Loucy (cell line): Measurements from ENCODE around the gene CLDN15.
"Not testable (repeated sequence)": the region's sequence is repeated elsewhere in the genome, so short reads cannot be mapped to it uniquely, and the experiment has no call there.

ENCODE experiments used
- H2AFZ ChIP-seq: fragments of 200-600 bp; sonication (generic); 2 replicates; pipeline ENCODE4 v1.6.0; 2016; ENCODE audit warnings: antibody characterized with exemption, mild to moderate bottlenecking, low read length, moderate library complexity
- H3F3A ChIP-seq: fragments of 200-600 bp; 2 replicates; pipeline ENCODE4 v1.6.0; 2016; ENCODE audit warnings: antibody characterized with exemption, low read depth, mild to moderate bottlenecking
- H3K27me3 ChIP-seq: fragments of 200-600 bp; sonication (generic); 2 replicates; pipeline ENCODE4 v1.6.1; 2014; ENCODE audit warnings: low read length, mild to moderate bottlenecking; ENCODE audit not compliant: insufficient read depth, poor library complexity, severe bottlenecking
- H3K36me3 ChIP-seq: fragments of 200-600 bp; sonication (generic); 2 replicates; pipeline ENCODE4 v1.6.1; 2016; ENCODE audit warnings: low read length; ENCODE audit not compliant: insufficient read depth
- H3K4me1 ChIP-seq: fragments of 200-600 bp; sonication (generic); 2 replicates; pipeline ENCODE4 v1.5.1; 2014; ENCODE audit warnings: low read length, mild to moderate bottlenecking; ENCODE audit not compliant: insufficient read depth, poor library complexity, severe bottlenecking
- H3K4me2 ChIP-seq: fragments of 200-600 bp; sonication (generic); 2 replicates; pipeline ENCODE4 v1.6.0; 2014; ENCODE audit warnings: antibody characterized with exemption, low read length, low read depth, mild to moderate bottlenecking; ENCODE audit not compliant: poor library complexity, severe bottlenecking
- H3K4me3 ChIP-seq: fragments of 200-600 bp; sonication (generic); 2 replicates; pipeline ENCODE4 v1.5.1; 2014; ENCODE audit warnings: low read length, mild to moderate bottlenecking, mixed read lengths; ENCODE audit not compliant: poor library complexity, severe bottlenecking
- H3K79me2 ChIP-seq: fragments of 200-600 bp; sonication (generic); 2 replicates; pipeline ENCODE4 v1.6.1; 2014; ENCODE audit warnings: low read length; ENCODE audit not compliant: insufficient read depth
- H3K9ac ChIP-seq: fragments of 200-600 bp; sonication (generic); 2 replicates; pipeline ENCODE4 v1.6.0; 2014; ENCODE audit warnings: mild to moderate bottlenecking, low read depth, low read length, moderate library complexity; ENCODE audit not compliant: poor library complexity, severe bottlenecking
- H3K9me2 ChIP-seq: fragments of 200-600 bp; sonication (generic); replicated peaks from 2 replicates; pipeline ENCODE4 v1.6.1; 2016; ENCODE audit warnings: low read depth, low read length, mixed read lengths
- H3K9me3 ChIP-seq: fragments of 200-600 bp; sonication (generic); 2 replicates; pipeline ENCODE4 v1.6.1; 2014; ENCODE audit warnings: mild to moderate bottlenecking, antibody characterized with exemption, low read length, low read depth; ENCODE audit not compliant: insufficient read depth
- H4K20me1 ChIP-seq: fragments of 200-600 bp; sonication (generic); 2 replicates; pipeline ENCODE4 v1.6.0; 2014; ENCODE audit warnings: antibody characterized with exemption, low read length, mild to moderate bottlenecking; ENCODE audit not compliant: insufficient read depth, poor library complexity, severe bottlenecking
- EZH2phosphoT487 ChIP-seq: fragments of 200-600 bp; IDR thresholded peaks from 2 replicates; pipeline ENCODE4 v1.6.1; 2018; ENCODE audit warnings: antibody characterized with exemption, mild to moderate bottlenecking, moderate library complexity, borderline replicate concordance
- TF ChIP-seq, protein P1 (sequence below): fragments of 200-600 bp; sonication (generic); conservative IDR thresholded peaks from 2 replicates; pipeline ENCODE4 v1.5.1; 2014; ENCODE audit warnings: mild to moderate bottlenecking, antibody characterized with exemption, low read length

CLDN15 gene

DNA sequence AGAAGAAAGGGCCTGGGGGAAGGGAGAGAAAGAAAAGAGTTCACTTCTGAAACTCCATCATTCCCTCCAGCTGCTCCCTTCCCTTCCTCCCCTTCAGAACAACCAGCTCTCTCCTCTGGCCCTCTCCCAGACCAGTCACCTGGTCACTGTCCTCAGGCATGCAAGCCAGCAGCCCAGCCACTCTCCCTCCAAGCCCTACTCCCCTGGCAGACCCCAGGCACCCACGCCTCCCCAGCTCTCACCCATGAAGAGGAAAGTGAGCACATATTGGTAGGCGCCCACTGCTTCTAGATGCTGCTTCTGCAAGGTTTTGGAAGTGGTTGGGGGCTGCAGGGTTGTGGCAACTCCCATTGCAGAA lies 37.1 kb downstream of the CLDN15 start:
- H3K27me3 ChIP-seq: no peaks in the 10 kb centered on the region
- H3F3A ChIP-seq: no peaks in the 10 kb centered on the region
- H3K9ac ChIP-seq: no peak overlapping the region
- H3K9me2 ChIP-seq: no peaks in the 10 kb centered on the region
- no peak overlapping the region for H3K4me3 ChIP-seq
- no peak for TF ChIP-seq EZH2phosphoT487
- TF ChIP-seq, protein P1, sequence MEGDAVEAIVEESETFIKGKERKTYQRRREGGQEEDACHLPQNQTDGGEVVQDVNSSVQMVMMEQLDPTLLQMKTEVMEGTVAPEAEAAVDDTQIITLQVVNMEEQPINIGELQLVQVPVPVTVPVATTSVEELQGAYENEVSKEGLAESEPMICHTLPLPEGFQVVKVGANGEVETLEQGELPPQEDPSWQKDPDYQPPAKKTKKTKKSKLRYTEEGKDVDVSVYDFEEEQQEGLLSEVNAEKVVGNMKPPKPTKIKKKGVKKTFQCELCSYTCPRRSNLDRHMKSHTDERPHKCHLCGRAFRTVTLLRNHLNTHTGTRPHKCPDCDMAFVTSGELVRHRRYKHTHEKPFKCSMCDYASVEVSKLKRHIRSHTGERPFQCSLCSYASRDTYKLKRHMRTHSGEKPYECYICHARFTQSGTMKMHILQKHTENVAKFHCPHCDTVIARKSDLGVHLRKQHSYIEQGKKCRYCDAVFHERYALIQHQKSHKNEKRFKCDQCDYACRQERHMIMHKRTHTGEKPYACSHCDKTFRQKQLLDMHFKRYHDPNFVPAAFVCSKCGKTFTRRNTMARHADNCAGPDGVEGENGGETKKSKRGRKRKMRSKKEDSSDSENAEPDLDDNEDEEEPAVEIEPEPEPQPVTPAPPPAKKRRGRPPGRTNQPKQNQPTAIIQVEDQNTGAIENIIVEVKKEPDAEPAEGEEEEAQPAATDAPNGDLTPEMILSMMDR: no peak
- H4K20me1 ChIP-seq: no peaks in the 10 kb centered on the region
- H2AFZ ChIP-seq: no peak overlapping the region
- no peaks in the 10 kb centered on the region for H3K36me3 ChIP-seq
- H3K4me2 ChIP-seq: no peak overlapping the region
- H3K79me2 ChIP-seq: no peaks in the 10 kb centered on the region
- no peaks in the 10 kb centered on the region for H3K9me3 ChIP-seq
- no peaks in the 10 kb centered on the region for H3K4me1 ChIP-seq

DNA sequence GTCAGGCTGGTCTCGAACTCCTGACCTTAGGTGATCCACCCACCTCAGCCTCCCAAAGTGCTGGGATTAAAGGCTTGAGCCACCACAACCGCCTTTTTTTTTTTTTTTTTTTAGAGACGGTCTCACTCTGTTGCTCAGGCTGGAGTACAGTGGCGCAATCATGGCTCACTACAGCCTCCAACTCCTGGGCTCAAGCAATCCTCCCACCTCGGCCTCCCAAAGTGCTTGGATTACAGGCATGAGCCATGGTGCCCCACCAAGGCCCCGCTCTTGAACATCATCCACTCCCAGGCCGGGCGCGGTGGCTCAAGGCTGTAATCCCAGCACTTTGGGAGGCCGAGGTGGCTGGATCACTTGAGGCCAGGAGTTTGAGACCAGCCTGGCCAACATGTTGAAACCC lies 38.1 kb downstream of the CLDN15 start:
- H4K20me1 ChIP-seq, H3K79me2 ChIP-seq, H3K9ac ChIP-seq, H3K9me3 ChIP-seq, H3K36me3 ChIP-seq, H3K4me2 ChIP-seq, H3K27me3 ChIP-seq, H3K9me2 ChIP-seq, H3K4me3 ChIP-seq, H3K4me1 ChIP-seq, H3F3A ChIP-seq, H2AFZ ChIP-seq: not testable (repeated sequence)

DNA sequence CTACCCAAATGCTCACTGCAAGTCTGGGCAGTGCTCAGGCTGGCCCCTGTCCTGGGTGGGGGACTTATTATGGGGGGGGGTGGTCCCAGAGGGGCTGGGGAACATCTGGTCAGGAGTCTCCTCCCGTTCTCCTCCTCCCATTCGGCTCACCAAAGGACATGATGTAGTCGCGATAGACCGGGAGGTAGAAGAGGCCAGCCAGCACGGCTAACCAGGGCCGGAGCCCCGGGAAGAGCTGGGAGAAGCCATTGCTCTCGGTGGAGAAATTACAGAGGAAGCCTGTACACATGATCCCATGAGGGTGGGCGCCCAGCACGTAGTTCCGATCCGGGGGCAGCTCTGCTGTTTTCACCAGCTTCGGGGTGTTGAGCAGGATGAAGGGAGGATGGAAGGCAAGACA lies 39.1 kb downstream of the CLDN15 start:
- TF ChIP-seq, protein P1: no peak
- no peak for TF ChIP-seq EZH2phosphoT487
- Histone ChIP-seq H3K4me2 (no peak overlapping the region), H3K4me3 (no peak overlapping the region)

GRCh38 chr7:101197991-101198390 lies 39.6 kb downstream of the CLDN15 start:
- TF ChIP-seq EZH2phosphoT487: no peak
- Histone ChIP-seq H3K9me3 (no peaks in the 10 kb centered on the region), H3K79me2 (no peaks in the 10 kb centered on the region), H4K20me1 (no peaks in the 10 kb centered on the region), H3K4me3 (no peak overlapping the region), H3K36me3 (no peaks in the 10 kb centered on the region), H2AFZ (no peak overlapping the region), H3K4me1 (no peaks in the 10 kb centered on the region), H3K4me2 (no peak overlapping the region), H3F3A (no peaks in the 10 kb centered on the region), H3K27me3 (no peaks in the 10 kb centered on the region), H3K9me2 (no peaks in the 10 kb centered on the region), H3K9ac (no peak overlapping the region)

More for the DNA sequence above, 39.1 kb downstream of the CLDN15 start:
- Histone ChIP-seq H3K27me3 (no peaks in the 10 kb centered on the region), H3K9ac (no peak overlapping the region), H3K79me2 (no peaks in the 10 kb centered on the region), H4K20me1 (no peaks in the 10 kb centered on the region), H3F3A (no peaks in the 10 kb centered on the region), H3K4me1 (no peaks in the 10 kb centered on the region), H3K36me3 (no peaks in the 10 kb centered on the region), H2AFZ (no peak overlapping the region), H3K9me2 (no peaks in the 10 kb centered on the region), H3K9me3 (no peaks in the 10 kb centered on the region)
